Chondrocyte (in vitro differentiated cells): ENCODE data around the gene LCT. TPM values are rescaled to one million over a fixed set of nuclear protein-coding genes. Genes with fewer than 3 reads are reported as not detected.

ENCODE experiments used
- DNase-seq: peaks from one replicate; pipeline ENCODE4 v3.0.0; 2021; ENCODE audit warnings: mixed read lengths, low spot score
- H3K27ac Mint-ChIP-seq: one replicate; pipeline ENCODE4 v1.8.0; 2021; ENCODE audit warnings: mild to moderate bottlenecking, moderate library complexity, mixed read lengths; ENCODE audit not compliant: unreplicated experiment
- H3K27me3 Mint-ChIP-seq: 2 replicates; pipeline ENCODE4 v1.8.0; 2021; ENCODE audit warnings: low read depth, mixed read lengths
- H3K36me3 Mint-ChIP-seq: 2 replicates; pipeline ENCODE4 v1.8.0; 2021; ENCODE audit warnings: low read depth, mixed read lengths
- H3K4me1 Mint-ChIP-seq: 2 replicates; pipeline ENCODE4 v1.8.0; 2021; ENCODE audit warnings: low read depth, mild to moderate bottlenecking, mixed read lengths
- H3K4me3 Mint-ChIP-seq: one replicate; pipeline ENCODE4 v1.8.0; 2021; ENCODE audit warnings: mild to moderate bottlenecking, moderate library complexity, mixed read lengths; ENCODE audit not compliant: unreplicated experiment
- H3K9me3 Mint-ChIP-seq: 2 replicates; pipeline ENCODE4 v1.8.0; 2021; ENCODE audit warnings: low read depth, mixed read lengths
- total RNA-seq: library from RNA; stranded (reverse); gene quantifications from 3 replicates; pipeline ENCODE4 v1.2.1, GENCODE V29; 2021
- TF ChIP-seq, protein P1 (sequence below): fragments of 200-600 bp; sonication (generic); IDR thresholded peaks from 2 replicates; pipeline ENCODE4 v1.5.0; 2021; ENCODE audit warnings: antibody characterized with exemption, mild to moderate bottlenecking, moderate library complexity

Gene LCT
- total RNA-seq, 1 donor from 2014 or later, result not detected

DNA sequence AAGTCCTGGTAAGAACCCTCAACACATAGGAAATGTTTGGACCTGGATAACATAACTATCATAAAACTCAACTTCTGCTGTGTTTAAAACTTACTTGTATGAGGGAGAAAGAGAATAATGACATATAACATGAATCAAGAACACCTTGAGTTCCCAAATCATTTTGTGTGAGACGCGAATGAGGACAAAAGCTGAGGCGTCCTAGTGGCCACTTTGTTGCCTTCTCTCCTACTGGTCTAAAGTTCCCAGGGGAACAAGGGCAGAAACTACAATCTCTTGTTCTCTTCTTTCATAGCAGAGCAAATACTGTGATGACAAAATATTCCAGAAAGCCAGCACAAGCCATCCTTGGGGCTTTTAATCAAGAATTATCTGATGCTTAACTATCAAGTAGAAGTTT lies 8.3 kb upstream of the LCT start:
- no peak overlapping the region for H3K27ac Mint-ChIP-seq
- TF ChIP-seq, protein P1, sequence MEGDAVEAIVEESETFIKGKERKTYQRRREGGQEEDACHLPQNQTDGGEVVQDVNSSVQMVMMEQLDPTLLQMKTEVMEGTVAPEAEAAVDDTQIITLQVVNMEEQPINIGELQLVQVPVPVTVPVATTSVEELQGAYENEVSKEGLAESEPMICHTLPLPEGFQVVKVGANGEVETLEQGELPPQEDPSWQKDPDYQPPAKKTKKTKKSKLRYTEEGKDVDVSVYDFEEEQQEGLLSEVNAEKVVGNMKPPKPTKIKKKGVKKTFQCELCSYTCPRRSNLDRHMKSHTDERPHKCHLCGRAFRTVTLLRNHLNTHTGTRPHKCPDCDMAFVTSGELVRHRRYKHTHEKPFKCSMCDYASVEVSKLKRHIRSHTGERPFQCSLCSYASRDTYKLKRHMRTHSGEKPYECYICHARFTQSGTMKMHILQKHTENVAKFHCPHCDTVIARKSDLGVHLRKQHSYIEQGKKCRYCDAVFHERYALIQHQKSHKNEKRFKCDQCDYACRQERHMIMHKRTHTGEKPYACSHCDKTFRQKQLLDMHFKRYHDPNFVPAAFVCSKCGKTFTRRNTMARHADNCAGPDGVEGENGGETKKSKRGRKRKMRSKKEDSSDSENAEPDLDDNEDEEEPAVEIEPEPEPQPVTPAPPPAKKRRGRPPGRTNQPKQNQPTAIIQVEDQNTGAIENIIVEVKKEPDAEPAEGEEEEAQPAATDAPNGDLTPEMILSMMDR, result no peak
- H3K4me3 Mint-ChIP-seq, result no peak overlapping the region

DNA sequence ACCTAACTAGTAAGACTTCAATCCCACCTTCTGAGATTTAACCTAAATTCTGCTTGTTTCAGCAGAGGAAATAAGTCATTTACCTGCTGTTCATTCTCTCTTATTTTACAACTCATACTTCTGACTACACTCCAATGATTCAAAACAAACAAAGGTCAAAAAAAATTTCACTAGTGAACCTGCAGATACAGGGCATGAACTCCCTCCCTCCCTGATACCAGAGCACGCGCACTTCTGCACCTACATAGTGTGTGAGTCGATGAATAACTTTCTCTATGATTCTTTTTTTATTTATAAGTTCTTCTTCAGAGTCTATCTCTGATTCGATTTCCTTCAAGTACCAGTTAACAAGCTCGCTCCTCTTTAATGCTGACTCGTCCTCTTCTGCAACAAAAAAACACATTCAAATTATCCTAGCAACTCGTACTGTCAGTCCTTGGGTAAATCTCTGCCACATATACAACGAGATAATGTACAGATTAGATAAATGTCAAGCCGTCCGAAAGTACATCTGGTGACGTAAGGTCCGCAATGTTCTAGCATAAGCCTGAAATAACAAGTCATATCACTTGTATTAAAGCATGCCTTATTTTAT lies 7.4 kb upstream of the LCT start:
- H3K4me3 Mint-ChIP-seq, result no peak overlapping the region
- no peaks in the 10 kb centered on the region for H3K9me3 Mint-ChIP-seq
- no peak overlapping the region for H3K27ac Mint-ChIP-seq
- H3K27me3 Mint-ChIP-seq, result no peaks in the 10 kb centered on the region
- no peak for DNase-seq
- peaks cover 26% of the 10 kb centered on the region for H3K4me1 Mint-ChIP-seq
- TF ChIP-seq, protein P1, result no peak
- H3K36me3 Mint-ChIP-seq, result peaks cover 24% of the 10 kb centered on the region

More for the DNA sequence above, 8.3 kb upstream of the LCT start:
- no peaks in the 10 kb centered on the region for H3K27me3 Mint-ChIP-seq
- H3K4me1 Mint-ChIP-seq, result peaks cover 18% of the 10 kb centered on the region
- no peak for DNase-seq
- H3K36me3 Mint-ChIP-seq, result peaks cover 30% of the 10 kb centered on the region
- no peaks in the 10 kb centered on the region for H3K9me3 Mint-ChIP-seq

DNA sequence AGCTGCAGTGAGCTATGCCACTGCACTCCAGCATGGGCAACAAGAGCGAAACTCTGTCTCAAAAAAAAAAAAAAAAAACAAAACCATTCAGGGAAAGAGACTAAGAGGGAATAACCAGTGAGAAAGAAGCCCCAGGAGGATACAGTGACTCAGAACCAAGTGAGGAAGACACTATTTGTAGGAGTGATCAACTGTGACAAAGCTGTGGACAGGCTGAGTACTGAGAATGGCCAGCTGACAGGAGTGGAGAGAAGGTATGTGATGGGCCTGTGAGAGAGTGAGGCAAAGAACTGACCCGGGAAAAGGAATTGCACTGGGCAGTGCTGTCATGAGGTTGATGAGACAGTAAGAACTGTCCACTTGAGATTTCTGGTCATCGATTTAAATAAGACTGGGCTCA lies 6.7 kb upstream of the LCT start:
- H3K36me3 Mint-ChIP-seq, result peaks cover 20% of the 10 kb centered on the region
- no peaks in the 10 kb centered on the region for H3K27me3 Mint-ChIP-seq
- peaks cover 34% of the 10 kb centered on the region for H3K4me1 Mint-ChIP-seq
- no peak overlapping the region for H3K4me3 Mint-ChIP-seq
- no peak for DNase-seq
- no peaks in the 10 kb centered on the region for H3K9me3 Mint-ChIP-seq
- TF ChIP-seq, protein P1, result no peak
- H3K27ac Mint-ChIP-seq, result no peak overlapping the region

DNA sequence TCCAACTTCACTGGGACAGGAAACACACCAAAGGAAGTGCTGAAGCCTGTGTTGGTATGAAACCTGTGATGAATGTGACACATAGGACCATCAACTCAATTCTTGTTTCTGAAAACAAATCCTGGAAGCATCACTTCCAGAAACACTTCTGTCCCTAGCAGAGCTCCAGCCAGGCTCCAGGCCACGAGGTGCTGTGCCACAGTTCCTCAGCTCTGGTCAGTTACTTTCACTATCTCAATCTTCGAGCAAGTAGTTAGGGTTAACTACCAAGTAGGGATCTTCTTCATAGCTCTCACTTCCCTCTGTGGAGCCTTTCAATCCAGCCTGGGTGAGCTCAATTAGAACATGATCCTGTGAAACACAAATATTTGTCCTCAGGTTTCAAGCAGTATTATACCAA lies 3.6 kb upstream of the LCT start:
- H3K36me3 Mint-ChIP-seq, result peaks cover 14% of the 10 kb centered on the region
- no peaks in the 10 kb centered on the region for H3K27me3 Mint-ChIP-seq
- peaks cover 37% of the 10 kb centered on the region for H3K4me1 Mint-ChIP-seq
- TF ChIP-seq, protein P1, result no peak
- no peaks in the 10 kb centered on the region for H3K9me3 Mint-ChIP-seq
- H3K27ac Mint-ChIP-seq, result peak overlapping the region; percentile 62
- no peak for DNase-seq
- no peak overlapping the region for H3K4me3 Mint-ChIP-seq

DNA sequence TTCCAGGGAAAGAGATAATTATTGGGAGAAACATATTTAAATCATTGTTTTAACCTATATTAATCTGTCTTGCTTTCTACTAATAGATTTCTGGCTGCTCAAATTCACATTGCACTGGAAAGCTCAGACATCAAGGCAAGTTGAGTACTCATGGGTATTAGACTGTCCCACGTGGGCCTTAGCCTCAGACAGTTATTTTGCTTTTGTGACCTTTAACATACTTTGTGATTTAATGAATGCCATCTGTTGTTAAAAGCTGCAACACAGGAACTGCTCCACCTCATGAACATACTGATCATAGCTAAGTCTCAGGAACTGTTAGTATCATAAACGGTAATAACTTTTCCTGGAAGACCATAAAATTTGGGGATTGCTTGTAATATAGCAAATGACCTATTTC lies 2.7 kb upstream of the LCT start:
- Mint-ChIP-seq H3K36me3 (peaks cover 14% of the 10 kb centered on the region), H3K4me3 (no peak overlapping the region), H3K9me3 (no peaks in the 10 kb centered on the region), H3K27ac (peak overlapping the region; percentile 49), H3K27me3 (no peaks in the 10 kb centered on the region), H3K4me1 (peaks cover 37% of the 10 kb centered on the region)
- TF ChIP-seq, protein P1, result peak; percentile 35
- no peak for DNase-seq
